BLaER1 treated with 17β-estradiol and CSF1 and Interleukin-3, amounts not matched to agents 10 nM and 100 nM (cell line): ENCODE results near the gene OR11G2.
A peak's percentile ranks its signal among the peaks of the same experiment; 100 is the strongest.
"Not testable (repeated sequence)": the region's sequence is repeated elsewhere in the genome, so short reads cannot be mapped to it uniquely, and the experiment has no call there.

ENCODE experiments used
- H3K27ac ChIP-seq, 11 experiments: shearing (Covaris generic); formaldehyde crosslinking; 2 replicates each; pipeline ENCODE4 v1.8.1; 2022
- H3K27me3 ChIP-seq, 11 experiments: shearing (Covaris generic); formaldehyde crosslinking; 2 replicates each; pipeline ENCODE4 v1.8.1; 2022
- H3K36me3 ChIP-seq, 11 experiments: shearing (Covaris generic); formaldehyde crosslinking; 2 replicates each; pipeline ENCODE4 v1.8.1; 2022
- H3K4me1 ChIP-seq, 10 experiments: shearing (Covaris generic); formaldehyde crosslinking; 2 replicates each; pipeline ENCODE4 v1.8.1; 2022
- H3K4me2 ChIP-seq, 11 experiments: shearing (Covaris generic); formaldehyde crosslinking; 2 replicates each; pipeline ENCODE4 v1.8.1; 2022
- H3K4me3 ChIP-seq, 10 experiments: shearing (Covaris generic); formaldehyde crosslinking; 2 replicates each; pipeline ENCODE4 v1.8.1; 2022
- H3K9ac ChIP-seq, 11 experiments: shearing (Covaris generic); formaldehyde crosslinking; 2 replicates each; pipeline ENCODE4 v1.8.1; 2022
- H3K9me3 ChIP-seq, 11 experiments: shearing (Covaris generic); formaldehyde crosslinking; replicated peaks in 1 of 11; 2 replicates each; pipeline ENCODE4 v1.8.1; 2022
- H4K20me1 ChIP-seq, 11 experiments: shearing (Covaris generic); formaldehyde crosslinking; 2 replicates each; pipeline ENCODE4 v1.8.1; 2022
- Cebpa-rat ChIP-seq, 11 experiments: shearing (Covaris generic); IDR thresholded peaks; 2 replicates each; pipeline ENCODE4 v1.8.1; 2022

Gene OR11G2

GRCh38 chr14:20209595-20209994 lies 18.9 kb downstream of the OR11G2 start:
- no peak for TF ChIP-seq Cebpa-rat (IDR thresholded peaks at IDR 0.05)
- Histone ChIP-seq H3K9ac (no peak overlapping the region), H3K4me2 (no peak overlapping the region), H4K20me1 (no peaks in the 10 kb centered on the region), H3K27ac (no peak overlapping the region), H3K27me3 (no peaks in the 10 kb centered on the region), H3K36me3 (no peaks in the 10 kb centered on the region), H3K9me3 (peaks cover 0 to 6% (median 0%) of the 10 kb centered on the region in 11 experiments; a peak in 6 of 22 replicates), H3K4me3 (no peak overlapping the region), H3K4me1 (no peaks in the 10 kb centered on the region)

GRCh38 chr14:20212406-20212805 lies 21.7 kb downstream of the OR11G2 start:
- H3K27me3 ChIP-seq, H3K4me2 ChIP-seq, H3K27ac ChIP-seq, H4K20me1 ChIP-seq, H3K9me3 ChIP-seq, H3K9ac ChIP-seq, H3K4me3 ChIP-seq, H3K36me3 ChIP-seq, H3K4me1 ChIP-seq: not testable (repeated sequence)

GRCh38 chr14:20215196-20215595 lies 24.5 kb downstream of the OR11G2 start:
- Histone ChIP-seq H3K36me3 (no peaks in the 10 kb centered on the region), H3K27me3 (no peaks in the 10 kb centered on the region), H3K4me3 (no peak overlapping the region), H3K4me1 (peaks cover 0 to 7% (median 0%) of the 10 kb centered on the region in 10 experiments; a peak in 3 of 20 replicates), H4K20me1 (no peaks in the 10 kb centered on the region), H3K27ac (no peak overlapping the region), H3K9me3 (peaks cover 0 to 9% (median 0%) of the 10 kb centered on the region in 11 experiments; a peak in 6 of 22 replicates), H3K9ac (no peak overlapping the region), H3K4me2 (no peak overlapping the region)
- no peak for TF ChIP-seq Cebpa-rat (IDR thresholded peaks at IDR 0.05)

GRCh38 chr14:20219033-20219432 lies 28.3 kb downstream of the OR11G2 start:
- no peak overlapping the region for H3K4me3 ChIP-seq
- H3K4me1 ChIP-seq, result peaks cover 0 to 7% (median 0%) of the 10 kb centered on the region in 10 experiments; a peak in 3 of 20 replicates
- H4K20me1 ChIP-seq, result no peaks in the 10 kb centered on the region
- peaks cover 0 to 8% (median 0%) of the 10 kb centered on the region in 11 experiments; a peak in 6 of 22 replicates for H3K9me3 ChIP-seq
- no peaks in the 10 kb centered on the region for H3K36me3 ChIP-seq
- no peaks in the 10 kb centered on the region for H3K27me3 ChIP-seq
- no peak overlapping the region for H3K27ac ChIP-seq
- TF ChIP-seq Cebpa-rat (IDR thresholded peaks at IDR 0.05), result no peak
- H3K9ac ChIP-seq, result no peak overlapping the region
- peak overlapping the region in 2 of 11 experiments; percentile 5 to 30; a peak in 2 of 22 replicates for H3K4me2 ChIP-seq

GRCh38 chr14:20223410-20223809 lies 32.7 kb downstream of the OR11G2 start, which contains the start of gene OR11H6:
OR11H6 (plus strand) TSS chr14:20223710; CDS start chr14:20223710, 0 bp downstream.
- H3K4me3 ChIP-seq, result no peak within 1 kb of the TSS
- no peak for TF ChIP-seq Cebpa-rat (IDR thresholded peaks at IDR 0.05)
- no peak within 1 kb of the TSS for H3K27ac ChIP-seq
- H3K9me3 ChIP-seq, result no peaks in the 10 kb centered on the region
- H3K9ac ChIP-seq, result no peak within 1 kb of the TSS
- peaks cover 0 to 7% (median 0%) of the 10 kb centered on the region in 10 experiments; a peak in 3 of 20 replicates for H3K4me1 ChIP-seq
- no peaks in the 10 kb centered on the region for H4K20me1 ChIP-seq
- H3K36me3 ChIP-seq, result no peaks in the 10 kb centered on the region
- H3K27me3 ChIP-seq, result no peaks in the 10 kb centered on the region
- no peak within 1 kb of the TSS for H3K4me2 ChIP-seq

- no peaks in the 10 kb centered on the region for H3K36me3 ChIP-seq
- no peaks in the 10 kb centered on the region for H4K20me1 ChIP-seq
- H3K4me2 ChIP-seq, result no peak within 1 kb of the TSS
- no peak within 1 kb of the TSS for H3K27ac ChIP-seq
- H3K27me3 ChIP-seq, result no peaks in the 10 kb centered on the region
- peaks cover 0 to 10% (median 7%) of the 10 kb centered on the region in 11 experiments; a peak in 5 of 22 replicates for H3K9me3 ChIP-seq
- no peaks in the 10 kb centered on the region for H3K4me1 ChIP-seq
- no peak within 1 kb of the TSS for H3K9ac ChIP-seq
- TF ChIP-seq Cebpa-rat (IDR thresholded peaks at IDR 0.05), result no peak
- H3K4me3 ChIP-seq, result no peak within 1 kb of the TSS
Observed at GRCh38 chr14:20228681-20229080, 38.0 kb downstream of the OR11G2 start, which contains the start of gene OR11H7. OR11H7 (plus strand) TSS chr14:20228981.

GRCh38 chr14:20235415-20235814 lies 44.7 kb downstream of the OR11G2 start:
- H3K9ac ChIP-seq, H3K9me3 ChIP-seq, H3K27ac ChIP-seq, H3K4me2 ChIP-seq, H3K27me3 ChIP-seq, H4K20me1 ChIP-seq, H3K36me3 ChIP-seq, H3K4me1 ChIP-seq, H3K4me3 ChIP-seq: not testable (repeated sequence)

- Histone ChIP-seq H3K9ac (no peak overlapping the region), H3K27ac (no peak overlapping the region), H3K36me3 (no peaks in the 10 kb centered on the region), H4K20me1 (no peaks in the 10 kb centered on the region), H3K27me3 (no peaks in the 10 kb centered on the region), H3K4me2 (no peak overlapping the region), H3K9me3 (peaks cover 5 to 17% (median 12%) of the 10 kb centered on the region in 11 experiments; a peak in 21 of 22 replicates), H3K4me1 (no peaks in the 10 kb centered on the region), H3K4me3 (no peak overlapping the region)
- TF ChIP-seq Cebpa-rat (IDR thresholded peaks at IDR 0.05), result no peak
Observed at GRCh38 chr14:20247646-20248246, 57.0 kb downstream of the OR11G2 start.
